ENCODE data around the gene AQP1.

AQP1 gene

GRCh38 chr7:30969604-30969970 is 57.9 kb downstream of the AQP1 start:
- WGBS, 2 donors (ENCODE audit: extremely low coverage in 2 of 2, insufficient read length in 2 of 2, insufficient replicate concordance in 1 of 2): no CpG with 5 or more reads among the region's 1 CpG

GRCh38 chr7:30970074-30970473 is 58.4 kb downstream of the AQP1 start:
- Histone ChIP-seq H3K9me3 (replicated peaks in 1 of 2; ENCODE audit: control insufficient read depth in 2 of 2, insufficient read depth in 1 of 2, low read depth in 1 of 2, low read length in 2 of 2) (no peaks in the 10 kb centered on the region), H3K27ac (replicated peaks; ENCODE audit: low read length) (no peak overlapping the region), H3K4me3 (ENCODE audit: low read length in 2 of 2) (no peak overlapping the region), H3K36me3 (replicated peaks in 1 of 2; ENCODE audit: control insufficient read depth in 2 of 2, insufficient read depth in 2 of 2, low read length in 2 of 2) (no peaks in the 10 kb centered on the region), H3K79me1 (ENCODE audit: low read depth, low read length) (no peaks in the 10 kb centered on the region), H2AK5ac (ENCODE audit: low read depth, low read length) (no peak overlapping the region), H3K4ac (ENCODE audit: low read length) (no peak overlapping the region), H2BK15ac (ENCODE audit: low read length) (no peak overlapping the region), H2BK12ac (ENCODE audit: low read length) (no peak overlapping the region), H3K18ac (ENCODE audit: low read length) (no peak overlapping the region), H3K27me3 (ENCODE audit: control insufficient read depth in 3 of 3, insufficient read depth in 3 of 3, low read depth in 1 of 3, low read length in 3 of 3) (no peaks in the 10 kb centered on the region), H2BK5ac (ENCODE audit: low read length) (no peak overlapping the region), H2AFZ (ENCODE audit: low read length) (no peak overlapping the region), H4K8ac (ENCODE audit: low read depth, low read length) (no peak overlapping the region), H3K14ac (ENCODE audit: low read length) (no peak overlapping the region), H2BK120ac (ENCODE audit: low read depth, low read length) (no peak overlapping the region), H3K4me2 (ENCODE audit: insufficient read depth, low read length, poor library complexity, severe bottlenecking) (no peak overlapping the region), H3K9ac (ENCODE audit: low read depth, low read length, poor library complexity) (no peak overlapping the region), H4K91ac (ENCODE audit: low read depth, low read length, poor library complexity) (no peak overlapping the region), H3K23ac (ENCODE audit: low read depth, low read length, poor library complexity) (no peak overlapping the region), H3K4me1 (ENCODE audit: control insufficient read depth in 2 of 2, insufficient read depth in 1 of 2, low read depth in 1 of 2, low read length in 2 of 2) (peaks cover 0 to 7% of the 10 kb centered on the region in 2 donors)
- WGBS, 2 donors (ENCODE audit: extremely low coverage in 2 of 2, insufficient read length in 2 of 2, insufficient replicate concordance in 1 of 2): no CpG with 5 or more reads among the region's 5 CpGs
- DNase-seq (ENCODE audit: low spot score): no peak

More at GRCh38 chr7:30969604-30969970, 57.9 kb downstream of the AQP1 start:
- Histone ChIP-seq H3K14ac (ENCODE audit: low read length) (no peak overlapping the region), H2BK12ac (ENCODE audit: low read length) (peak overlapping the region; percentile 24), H4K8ac (ENCODE audit: low read depth, low read length) (no peak overlapping the region), H2AK5ac (ENCODE audit: low read depth, low read length) (no peak overlapping the region), H4K91ac (ENCODE audit: low read depth, low read length, poor library complexity) (no peak overlapping the region), H3K9me3 (replicated peaks in 1 of 2; ENCODE audit: control insufficient read depth in 2 of 2, insufficient read depth in 1 of 2, low read depth in 1 of 2, low read length in 2 of 2) (no peaks in the 10 kb centered on the region), H3K36me3 (replicated peaks in 1 of 2; ENCODE audit: control insufficient read depth in 2 of 2, insufficient read depth in 2 of 2, low read length in 2 of 2) (no peaks in the 10 kb centered on the region), H3K23ac (ENCODE audit: low read depth, low read length, poor library complexity) (no peak overlapping the region), H3K9ac (ENCODE audit: low read depth, low read length, poor library complexity) (no peak overlapping the region), H2BK5ac (ENCODE audit: low read length) (no peak overlapping the region), H3K79me1 (ENCODE audit: low read depth, low read length) (no peaks in the 10 kb centered on the region), H3K4ac (ENCODE audit: low read length) (no peak overlapping the region), H3K27me3 (ENCODE audit: control insufficient read depth in 3 of 3, insufficient read depth in 3 of 3, low read depth in 1 of 3, low read length in 3 of 3) (no peaks in the 10 kb centered on the region), H3K4me3 (ENCODE audit: low read length in 2 of 2) (no peak overlapping the region), H2BK15ac (ENCODE audit: low read length) (no peak overlapping the region), H3K27ac (replicated peaks; ENCODE audit: low read length) (no peak overlapping the region), H3K18ac (ENCODE audit: low read length) (no peak overlapping the region), H2BK120ac (ENCODE audit: low read depth, low read length) (no peak overlapping the region), H3K4me2 (ENCODE audit: insufficient read depth, low read length, poor library complexity, severe bottlenecking) (no peak overlapping the region), H2AFZ (ENCODE audit: low read length) (no peak overlapping the region), H3K4me1 (ENCODE audit: control insufficient read depth in 2 of 2, insufficient read depth in 1 of 2, low read depth in 1 of 2, low read length in 2 of 2) (peaks cover 0 to 3% of the 10 kb centered on the region in 2 donors)
- DNase-seq (ENCODE audit: low spot score): no peak

GRCh38 chr7:30970594-30971094 is 59.0 kb downstream of the AQP1 start:
- Histone ChIP-seq H2BK5ac (ENCODE audit: low read length) (no peak overlapping the region), H3K4ac (ENCODE audit: low read length) (no peak overlapping the region), H3K36me3 (replicated peaks in 1 of 2; ENCODE audit: control insufficient read depth in 2 of 2, insufficient read depth in 2 of 2, low read length in 2 of 2) (no peaks in the 10 kb centered on the region), H3K23ac (ENCODE audit: low read depth, low read length, poor library complexity) (no peak overlapping the region), H3K14ac (ENCODE audit: low read length) (no peak overlapping the region), H3K4me3 (ENCODE audit: low read length in 2 of 2) (no peak overlapping the region), H3K79me1 (ENCODE audit: low read depth, low read length) (no peaks in the 10 kb centered on the region), H2AFZ (ENCODE audit: low read length) (no peak overlapping the region), H2AK5ac (ENCODE audit: low read depth, low read length) (no peak overlapping the region), H3K4me1 (ENCODE audit: control insufficient read depth in 2 of 2, insufficient read depth in 1 of 2, low read depth in 1 of 2, low read length in 2 of 2) (peaks cover 0 to 9% of the 10 kb centered on the region in 2 donors), H4K91ac (ENCODE audit: low read depth, low read length, poor library complexity) (no peak overlapping the region), H3K18ac (ENCODE audit: low read length) (no peak overlapping the region), H3K9me3 (replicated peaks in 1 of 2; ENCODE audit: control insufficient read depth in 2 of 2, insufficient read depth in 1 of 2, low read depth in 1 of 2, low read length in 2 of 2) (no peaks in the 10 kb centered on the region), H2BK120ac (ENCODE audit: low read depth, low read length) (no peak overlapping the region), H3K27ac (replicated peaks; ENCODE audit: low read length) (no peak overlapping the region), H2BK15ac (ENCODE audit: low read length) (no peak overlapping the region), H2BK12ac (ENCODE audit: low read length) (no peak overlapping the region), H3K9ac (ENCODE audit: low read depth, low read length, poor library complexity) (no peak overlapping the region), H3K4me2 (ENCODE audit: insufficient read depth, low read length, poor library complexity, severe bottlenecking) (no peak overlapping the region), H4K8ac (ENCODE audit: low read depth, low read length) (no peak overlapping the region), H3K27me3 (ENCODE audit: control insufficient read depth in 3 of 3, insufficient read depth in 3 of 3, low read depth in 1 of 3, low read length in 3 of 3) (no peaks in the 10 kb centered on the region)
- WGBS, 2 donors (ENCODE audit: extremely low coverage in 2 of 2, insufficient read length in 2 of 2, insufficient replicate concordance in 1 of 2): no CpG with 5 or more reads among the region's 6 CpGs
- no peak for DNase-seq (ENCODE audit: low spot score)

GRCh38 chr7:30971440-30971839 is 59.8 kb downstream of the AQP1 start:
- no peak overlapping the region for H3K23ac ChIP-seq (ENCODE audit: low read depth, low read length, poor library complexity)
- no peak overlapping the region for H2BK5ac ChIP-seq (ENCODE audit: low read length)
- H2BK12ac ChIP-seq (ENCODE audit: low read length): no peak overlapping the region
- H3K27me3 ChIP-seq (ENCODE audit: control insufficient read depth in 3 of 3, insufficient read depth in 3 of 3, low read depth in 1 of 3, low read length in 3 of 3): no peaks in the 10 kb centered on the region
- no peak overlapping the region for H3K4me3 ChIP-seq (ENCODE audit: low read length in 2 of 2)
- no peak overlapping the region for H3K18ac ChIP-seq (ENCODE audit: low read length)
- H2AK5ac ChIP-seq (ENCODE audit: low read depth, low read length): no peak overlapping the region
- H4K8ac ChIP-seq (ENCODE audit: low read depth, low read length): no peak overlapping the region
- no CpG with 5 or more reads among the region's 3 CpGs for WGBS, 2 donors (ENCODE audit: extremely low coverage in 2 of 2, insufficient read length in 2 of 2, insufficient replicate concordance in 1 of 2)
- DNase-seq (ENCODE audit: low spot score): no peak
- H3K27ac ChIP-seq (replicated peaks; ENCODE audit: low read length): no peak overlapping the region
- no peak overlapping the region for H3K9ac ChIP-seq (ENCODE audit: low read depth, low read length, poor library complexity)
- H3K4ac ChIP-seq (ENCODE audit: low read length): no peak overlapping the region
- H2AFZ ChIP-seq (ENCODE audit: low read length): no peak overlapping the region
- no peaks in the 10 kb centered on the region for H3K79me1 ChIP-seq (ENCODE audit: low read depth, low read length)
- no peaks in the 10 kb centered on the region for H3K9me3 ChIP-seq (replicated peaks in 1 of 2; ENCODE audit: control insufficient read depth in 2 of 2, insufficient read depth in 1 of 2, low read depth in 1 of 2, low read length in 2 of 2)
- no peak overlapping the region for H3K14ac ChIP-seq (ENCODE audit: low read length)
- no peak overlapping the region for H2BK120ac ChIP-seq (ENCODE audit: low read depth, low read length)
- no peak overlapping the region for H3K4me2 ChIP-seq (ENCODE audit: insufficient read depth, low read length, poor library complexity, severe bottlenecking)
- peaks cover 0 to 9% of the 10 kb centered on the region in 2 donors for H3K4me1 ChIP-seq (ENCODE audit: control insufficient read depth in 2 of 2, insufficient read depth in 1 of 2, low read depth in 1 of 2, low read length in 2 of 2)
- no peaks in the 10 kb centered on the region for H3K36me3 ChIP-seq (replicated peaks in 1 of 2; ENCODE audit: control insufficient read depth in 2 of 2, insufficient read depth in 2 of 2, low read length in 2 of 2)
- H4K91ac ChIP-seq (ENCODE audit: low read depth, low read length, poor library complexity): no peak overlapping the region
- H2BK15ac ChIP-seq (ENCODE audit: low read length): no peak overlapping the region

All from neuronal stem cell (in vitro differentiated cells).